Liver (tissue), 9 donors: ENCODE measurements around the gene DNMBP. TPM values are rescaled to one million over a fixed set of nuclear protein-coding genes. Genes with fewer than 3 reads are reported as not detected.
"Not testable (repeated sequence)": the region's sequence is repeated elsewhere in the genome, so short reads cannot be mapped to it uniquely, and the experiment has no call there.

Experiments
- DNase-seq: peaks from one replicate; pipeline ENCODE4 v3.0.0-alpha.2; 2017; ENCODE audit warnings: low spot score
- H3K27ac ChIP-seq, 2 donors: one replicate each; pipeline ENCODE4 v1.7.0; 2013; ENCODE audit warnings: inconsistent platforms in 2 of 2, low read length in 2 of 2, control low read depth in 1 of 2, low read depth in 1 of 2, mild to moderate bottlenecking in 1 of 2
- H3K27me3 ChIP-seq, 4 donors: one replicate each; pipeline versions ENCODE4 v1.6.1 to v1.7.0; 2013; ENCODE audit warnings: low read length in 3 of 4, inconsistent platforms in 1 of 4, mild to moderate bottlenecking in 1 of 4, moderate library complexity in 1 of 4; ENCODE audit not compliant: control insufficient read depth in 4 of 4, insufficient read depth in 4 of 4
- H3K36me3 ChIP-seq, 4 donors: one replicate each; pipeline versions ENCODE4 v1.6.1 to v1.7.0; 2013; ENCODE audit warnings: low read length in 3 of 4, mild to moderate bottlenecking in 3 of 4, low read depth in 1 of 4, moderate library complexity in 1 of 4; ENCODE audit not compliant: control insufficient read depth in 4 of 4, insufficient read depth in 3 of 4
- H3K4me1 ChIP-seq, 4 donors: one replicate each; pipeline versions ENCODE4 v1.6.1 to v1.7.0; 2013; ENCODE audit warnings: low read length in 3 of 4, mild to moderate bottlenecking in 3 of 4, moderate library complexity in 1 of 4; ENCODE audit not compliant: control insufficient read depth in 4 of 4, insufficient read depth in 4 of 4
- H3K4me3 ChIP-seq, 3 donors: one replicate each; pipeline versions ENCODE4 v1.6.1 to v1.7.0; 2013; ENCODE audit warnings: low read length in 3 of 3, control low read depth in 1 of 3, low read depth in 1 of 3, mild to moderate bottlenecking in 1 of 3
- H3K9ac ChIP-seq, 2 donors: one replicate each; pipeline ENCODE4 v1.7.0; 2013; ENCODE audit warnings: low read length in 2 of 2, mild to moderate bottlenecking in 2 of 2, moderate library complexity in 2 of 2, control low read depth in 1 of 2, low read depth in 1 of 2
- H3K9me3 ChIP-seq, 4 donors: one replicate each; pipeline versions ENCODE4 v1.6.1 to v1.7.0; 2013; ENCODE audit warnings: low read length in 3 of 4; ENCODE audit not compliant: control insufficient read depth in 4 of 4
- ATF3 ChIP-seq: IDR thresholded peaks from 2 replicates; pipeline ENCODE4 v1.6.1; 2016; ENCODE audit warnings: antibody characterized with exemption
- CTCF ChIP-seq: fragments of 150-350 bp; IDR thresholded peaks from 2 replicates; pipeline ENCODE4 v1.5.1; 2017; ENCODE audit warnings: improper control_type of control experiment, low read depth, low read length; ENCODE audit not compliant: missing input control
- EGR1 ChIP-seq, 2 donors: IDR thresholded peaks; 2 replicates each; pipeline ENCODE4 v1.6.1; 2016 to 2018; ENCODE audit warnings: antibody characterized with exemption in 2 of 2, low read depth in 2 of 2
- FOXA1 ChIP-seq: IDR thresholded peaks from 2 replicates; pipeline ENCODE4 v1.6.1; 2016; ENCODE audit warnings: antibody characterized with exemption
- FOXA2 ChIP-seq: IDR thresholded peaks from 2 replicates; pipeline ENCODE4 v1.6.1; 2016; ENCODE audit warnings: antibody characterized with exemption
- GABPA ChIP-seq, 2 donors: IDR thresholded peaks in 1 of 2; conservative IDR thresholded peaks in 1 of 2; 2 replicates each; pipeline ENCODE4 v1.6.1; 2016; ENCODE audit warnings: antibody characterized with exemption in 2 of 2, mild to moderate bottlenecking in 1 of 2, moderate library complexity in 1 of 2
- HNF4G ChIP-seq: IDR thresholded peaks from 2 replicates; pipeline ENCODE4 v1.6.1; 2016; ENCODE audit warnings: antibody characterized with exemption
- JUND ChIP-seq, 2 donors: IDR thresholded peaks; 2 replicates each; pipeline ENCODE4 v1.6.1; 2016; ENCODE audit warnings: antibody characterized with exemption in 2 of 2
- MAX ChIP-seq: IDR thresholded peaks from 2 replicates; pipeline ENCODE4 v1.6.1; 2016; ENCODE audit warnings: antibody characterized with exemption
- RAD21 ChIP-seq, 2 donors: IDR thresholded peaks; 2 replicates each; pipeline ENCODE4 v1.6.1; 2016; ENCODE audit warnings: antibody characterized with exemption in 2 of 2, mild to moderate bottlenecking in 2 of 2
- TAF1 ChIP-seq: conservative IDR thresholded peaks from 2 replicates; pipeline ENCODE4 v1.6.1; 2016; ENCODE audit warnings: antibody characterized with exemption, mild to moderate bottlenecking
- ZBTB33 ChIP-seq: IDR thresholded peaks from 2 replicates; pipeline ENCODE4 v1.6.1; 2016; ENCODE audit warnings: antibody characterized with exemption
- WGBS: extraction: QIAGEN DNeasy Blood & Tissue Kit; methylation state at CpG from one replicate; pipeline ENCODE4 v1.1.7; 2013; 5-methylcytosine and 5-hydroxymethylcytosine counted together
- polyA plus RNA-seq, 2 donors: library from polyadenylated mRNA; stranded (reverse) in 1 of 2; unstranded in 1 of 2; fragments of 200-250 nt in 1 of 2; fragments of >200 nt in 1 of 2; fragmentation: Nextera tagmentation in 1 of 2; extraction: Ambion mirVana in 1 of 2; gene quantifications; one replicate each; pipeline versions ENCODE4 v1.2.1 to v1.2.3, GENCODE V29; 2013 to 2015
- total RNA-seq, 2 donors: library from RNA; depleted of rRNA; stranded (reverse); fragments of >200 nt; gene quantifications; one replicate each; pipeline ENCODE4 v1.2.3, GENCODE V29; 2014
- donor health status: healthy.
- donor health status: healthy.
- donor health status: healthy.
- donor health status: healthy.
- donor health status: healthy.

The DNMBP gene
- total and polyA plus RNA-seq, 4 donors, result 3.8 to 12.6 (median 5.3) TPM

- Histone ChIP-seq H3K27ac (no peak overlapping the region), H3K4me1 (peaks cover 0 to 3% (median 0%) of the 10 kb centered on the region in 4 donors), H3K36me3 (peaks cover 2 to 25% (median 15%) of the 10 kb centered on the region in 4 donors), H3K9me3 (no peaks in the 10 kb centered on the region), H3K27me3 (no peaks in the 10 kb centered on the region), H3K9ac (no peak overlapping the region), H3K4me3 (no peak overlapping the region)
- no peak for DNase-seq
- TF ChIP-seq ZBTB33 (no peak), JUND (IDR thresholded peaks at IDR 0.05) (peak in 1 of 2 donors; percentile 36)
- 90% methylated on average over 4 of the region's 4 CpGs for WGBS
Observed at GRCh38 chr10:99965700-99966099, 44.0 kb downstream of the DNMBP start.

GRCh38 chr10:99964791-99965190 is 45.0 kb downstream of the DNMBP start:
- H3K4me1 ChIP-seq, result peaks cover 0 to 3% (median 0%) of the 10 kb centered on the region in 4 donors
- H3K9ac ChIP-seq, result no peak overlapping the region
- TF ChIP-seq CTCF (peak; percentile 10), ATF3 (no peak), RAD21 (IDR thresholded peaks at IDR 0.05) (peak; percentile 34 to 45), JUND (IDR thresholded peaks at IDR 0.05) (no peak)
- no peak overlapping the region for H3K27ac ChIP-seq
- no peaks in the 10 kb centered on the region for H3K27me3 ChIP-seq
- peaks cover 2 to 20% (median 10%) of the 10 kb centered on the region in 4 donors for H3K36me3 ChIP-seq
- no peak overlapping the region for H3K4me3 ChIP-seq
- H3K9me3 ChIP-seq, result no peaks in the 10 kb centered on the region
- 96% methylated on average over 7 of the region's 7 CpGs for WGBS
- no peak for DNase-seq

GRCh38 chr10:99963467-99964165 is 46.1 kb downstream of the DNMBP start:
- DNase-seq, H3K9ac ChIP-seq, H3K9me3 ChIP-seq, H3K4me1 ChIP-seq, H3K27me3 ChIP-seq, H3K4me3 ChIP-seq: not testable (repeated sequence)
- WGBS, result 63% methylated on average over 4 of the region's 7 CpGs
- Histone ChIP-seq H3K36me3 (peaks cover 0 to 11% (median 5%) of the 10 kb centered on the region in 4 donors), H3K27ac (peak overlapping the region in 1 of 2 donors; percentile 3)

- H3K36me3 ChIP-seq, result peaks cover 6 to 21% (median 16%) of the 10 kb centered on the region in 4 donors
- H3K27ac ChIP-seq, result no peak overlapping the region
- H3K4me1 ChIP-seq, result peaks cover 0 to 3% (median 0%) of the 10 kb centered on the region in 4 donors
- 94% methylated on average over 6 of the region's 6 CpGs for WGBS
- no peak for DNase-seq
- H3K9me3 ChIP-seq, result no peaks in the 10 kb centered on the region
- H3K4me3 ChIP-seq, result no peak overlapping the region
- H3K9ac ChIP-seq, result no peak overlapping the region
- no peaks in the 10 kb centered on the region for H3K27me3 ChIP-seq
- TF ChIP-seq CTCF (no peak), FOXA2 (no peak), MAX (no peak), ATF3 (no peak), HNF4G (no peak), FOXA1 (no peak), JUND (IDR thresholded peaks at IDR 0.05) (no peak), TAF1 (no peak), RAD21 (IDR thresholded peaks at IDR 0.05) (no peak), EGR1 (IDR thresholded peaks at IDR 0.05; ENCODE audit: low read depth in 2 of 2) (no peak), ZBTB33 (no peak), GABPA (IDR thresholded peaks at IDR 0.05 in 1 of 2, conservative IDR thresholded peaks at IDR 0.05 in 1 of 2) (no peak)
Observed at GRCh38 chr10:99958806-99959205, 50.9 kb downstream of the DNMBP start.
